ENCODE results near the gene HTR2A.

HTR2A gene

GRCh38 chr13:46803586-46803985, 93.3 kb downstream of the HTR2A start:
- no peak for DNase-seq

GRCh38 chr13:46801858-46802257, 95.0 kb downstream of the HTR2A start:
- DNase-seq: no peak

- no peak for DNase-seq
Observed at GRCh38 chr13:46799139-46799538, 97.7 kb downstream of the HTR2A start.

GRCh38 chr13:46797501-46798237, 99.2 kb downstream of the HTR2A start:
- no peak for DNase-seq

GRCh38 chr13:46796515-46797474, 100.1 kb downstream of the HTR2A start, which contains the start of gene ESD:
Gene ESD (minus strand): TSS chr13:46797161. CDS start chr13:46791413, 5,748 bp downstream.
- peak; percentile 94 for DNase-seq

- no peak for DNase-seq
Observed at GRCh38 chr13:46796129-46796514, 100.7 kb downstream of the HTR2A start.

- no peak for DNase-seq
Observed at GRCh38 chr13:46795321-46795720, 101.5 kb downstream of the HTR2A start.

GRCh38 chr13:46783504-46783903, 113.3 kb downstream of the HTR2A start:
- no peak for DNase-seq

- no peak for DNase-seq
Observed at GRCh38 chr13:46782691-46783090, 114.2 kb downstream of the HTR2A start.

GRCh38 chr13:46782066-46782465, 114.8 kb downstream of the HTR2A start:
- DNase-seq: no peak
